Measurements from ENCODE around the gene PHACTR1. TPM values are rescaled to one million over a fixed set of nuclear protein-coding genes. Genes with fewer than 3 reads are reported as not detected.

PHACTR1 gene
- total RNA-seq, 1 donor from 2014 or later, result 72.8 TPM

DNA sequence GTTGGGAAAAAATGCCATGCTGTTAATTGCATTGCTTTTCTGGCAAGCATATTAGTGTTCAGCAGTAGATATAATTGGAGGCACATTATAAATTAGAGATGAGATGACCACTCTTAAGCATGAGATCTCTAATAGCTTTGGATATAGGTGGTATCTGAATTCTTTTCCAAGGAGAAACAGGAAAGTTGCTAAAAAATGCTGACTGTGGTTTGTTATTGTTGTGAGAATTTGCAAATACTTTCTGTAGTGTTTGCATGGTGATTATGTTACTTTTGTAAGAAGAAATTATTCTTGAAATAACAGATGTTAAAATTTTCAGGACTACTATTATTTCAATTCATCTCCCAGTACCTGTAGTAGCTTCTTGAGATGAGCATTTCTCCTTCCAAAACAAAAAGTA is 386.6 kb downstream of the PHACTR1 start:
- no peaks in the 10 kb centered on the region for H3K27me3 ChIP-seq
- H3K4me3 ChIP-seq, result no peak overlapping the region
- ATAC-seq, result no peak

DNA sequence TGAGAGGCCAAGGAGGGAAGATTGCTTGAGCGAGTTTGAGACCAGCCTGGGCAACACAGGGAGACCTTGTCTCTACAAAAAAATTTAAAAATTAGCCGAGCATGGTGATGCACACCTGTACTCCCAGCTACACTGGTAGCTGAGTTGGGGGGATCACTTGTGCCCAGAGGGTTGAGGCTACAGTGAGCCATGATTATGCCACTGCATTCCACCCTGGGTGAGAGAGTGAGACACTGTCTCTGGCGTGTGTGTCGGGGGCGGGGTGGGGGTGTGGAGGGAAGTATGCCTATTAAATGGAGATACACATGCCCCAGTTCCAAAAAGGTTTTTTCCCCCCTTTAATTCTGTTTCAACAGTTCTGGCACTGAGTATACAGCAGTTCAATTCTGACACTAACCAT is 388.6 kb downstream of the PHACTR1 start:
- Histone ChIP-seq H3K36me3 (no peaks in the 10 kb centered on the region), H3K4me3 (no peak overlapping the region), H3K27ac (no peak overlapping the region), H3K4me1 (no peaks in the 10 kb centered on the region), H3K9me3 (no peaks in the 10 kb centered on the region), H3K27me3 (no peaks in the 10 kb centered on the region)
- no peak for ATAC-seq
- TF ChIP-seq, protein P1, sequence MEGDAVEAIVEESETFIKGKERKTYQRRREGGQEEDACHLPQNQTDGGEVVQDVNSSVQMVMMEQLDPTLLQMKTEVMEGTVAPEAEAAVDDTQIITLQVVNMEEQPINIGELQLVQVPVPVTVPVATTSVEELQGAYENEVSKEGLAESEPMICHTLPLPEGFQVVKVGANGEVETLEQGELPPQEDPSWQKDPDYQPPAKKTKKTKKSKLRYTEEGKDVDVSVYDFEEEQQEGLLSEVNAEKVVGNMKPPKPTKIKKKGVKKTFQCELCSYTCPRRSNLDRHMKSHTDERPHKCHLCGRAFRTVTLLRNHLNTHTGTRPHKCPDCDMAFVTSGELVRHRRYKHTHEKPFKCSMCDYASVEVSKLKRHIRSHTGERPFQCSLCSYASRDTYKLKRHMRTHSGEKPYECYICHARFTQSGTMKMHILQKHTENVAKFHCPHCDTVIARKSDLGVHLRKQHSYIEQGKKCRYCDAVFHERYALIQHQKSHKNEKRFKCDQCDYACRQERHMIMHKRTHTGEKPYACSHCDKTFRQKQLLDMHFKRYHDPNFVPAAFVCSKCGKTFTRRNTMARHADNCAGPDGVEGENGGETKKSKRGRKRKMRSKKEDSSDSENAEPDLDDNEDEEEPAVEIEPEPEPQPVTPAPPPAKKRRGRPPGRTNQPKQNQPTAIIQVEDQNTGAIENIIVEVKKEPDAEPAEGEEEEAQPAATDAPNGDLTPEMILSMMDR (IDR thresholded peaks at IDR 0.05), result no peak
- intact Hi-C loops (cut with DNase I), result no loop called here
- no peak for DNase-seq

More for the DNA sequence above, 386.6 kb downstream of the PHACTR1 start:
- Histone ChIP-seq H3K27ac (no peak overlapping the region), H3K4me1 (no peaks in the 10 kb centered on the region), H3K36me3 (no peaks in the 10 kb centered on the region), H3K9me3 (no peaks in the 10 kb centered on the region)
- no peak for DNase-seq
- intact Hi-C loops (cut with DNase I), result no loop called here
- TF ChIP-seq, protein P1 (IDR thresholded peaks at IDR 0.05), result no peak

- Histone ChIP-seq H3K36me3 (no peaks in the 10 kb centered on the region), H3K27ac (no peak overlapping the region), H3K4me3 (no peak overlapping the region), H3K4me1 (peaks cover 16% of the 10 kb centered on the region), H3K9me3 (peaks cover 6% of the 10 kb centered on the region), H3K27me3 (no peaks in the 10 kb centered on the region)
- intact Hi-C loops (cut with DNase I), result no loop called here
- ATAC-seq, result no peak
- TF ChIP-seq, protein P1 (IDR thresholded peaks at IDR 0.05), result no peak
- no peak for DNase-seq
These were observed 396.4 kb downstream of the PHACTR1 start for GRCh38 chr6:13112921-13113320.

DNA sequence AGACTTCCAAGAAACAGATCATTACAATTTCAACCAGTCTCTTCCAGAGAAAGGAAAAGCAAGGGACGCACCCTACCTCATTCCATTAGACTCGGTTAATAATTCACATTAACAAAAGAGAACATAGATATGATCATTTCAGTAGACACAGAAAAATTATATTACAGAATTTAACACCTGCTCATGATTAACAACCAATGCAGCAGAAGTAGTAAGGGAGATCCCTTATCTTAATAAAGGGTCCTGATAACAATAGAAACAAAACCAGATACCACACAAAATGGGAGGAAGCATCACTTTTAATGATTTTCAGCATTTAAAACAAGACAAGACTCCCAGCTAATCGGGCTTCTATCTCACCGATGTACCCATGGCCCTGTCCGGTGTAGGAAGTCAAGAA is 396.8 kb downstream of the PHACTR1 start:
- Histone ChIP-seq H3K36me3 (no peaks in the 10 kb centered on the region), H3K27me3 (no peaks in the 10 kb centered on the region), H3K4me1 (peaks cover 16% of the 10 kb centered on the region), H3K27ac (no peak overlapping the region), H3K4me3 (no peak overlapping the region), H3K9me3 (peaks cover 6% of the 10 kb centered on the region)
- no peak for DNase-seq
- TF ChIP-seq, protein P1 (IDR thresholded peaks at IDR 0.05), result no peak
- no peak for ATAC-seq
- intact Hi-C loops (cut with DNase I), result no loop called here

- no peak for DNase-seq
- Histone ChIP-seq H3K27me3 (no peaks in the 10 kb centered on the region), H3K4me1 (peaks cover 16% of the 10 kb centered on the region), H3K27ac (no peak overlapping the region), H3K36me3 (no peaks in the 10 kb centered on the region), H3K4me3 (no peak overlapping the region), H3K9me3 (peaks cover 6% of the 10 kb centered on the region)
- intact Hi-C loops (cut with DNase I), result no loop called here
- no peak for ATAC-seq
- TF ChIP-seq, protein P1 (IDR thresholded peaks at IDR 0.05), result no peak
These were observed 397.5 kb downstream of the PHACTR1 start for GRCh38 chr6:13113981-13114593.

DNA sequence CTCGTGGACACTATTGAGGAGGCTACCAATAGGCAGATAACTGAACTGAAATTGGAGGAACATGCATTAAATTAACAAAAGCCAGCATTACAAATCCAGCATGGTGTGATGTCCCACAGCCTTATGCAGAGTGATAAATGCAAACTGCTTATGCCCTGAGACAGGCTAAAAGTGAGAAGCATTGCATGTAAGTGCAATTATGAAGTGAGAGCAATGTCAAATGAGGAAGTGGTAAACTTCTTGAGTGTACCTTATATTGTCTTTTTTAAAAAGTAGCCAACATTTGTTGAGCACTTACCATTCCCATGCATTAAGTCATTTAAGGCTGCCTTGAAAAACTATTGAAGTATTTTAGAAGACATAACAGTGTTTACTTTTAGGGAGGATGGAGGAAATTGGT is 399.6 kb downstream of the PHACTR1 start:
- Histone ChIP-seq H3K9me3 (no peaks in the 10 kb centered on the region), H3K27ac (no peak overlapping the region), H3K4me3 (no peak overlapping the region), H3K36me3 (no peaks in the 10 kb centered on the region), H3K4me1 (peaks cover 16% of the 10 kb centered on the region), H3K27me3 (no peaks in the 10 kb centered on the region)
- intact Hi-C loops (cut with DNase I), result no loop called here
- no peak for DNase-seq
- TF ChIP-seq, protein P1 (IDR thresholded peaks at IDR 0.05), result no peak
- ATAC-seq, result no peak

All from upper lobe of right lung (tissue), 1 donor.